CD4-positive, alpha-beta T cell treated with Interleukin-21 for 1 hour (primary cell): ENCODE data around the gene FMNL2.

ENCODE experiments used
- DNase-seq: peaks from one replicate; pipeline ENCODE4 v3.0.0-alpha.2; 2020

The FMNL2 gene

DNA sequence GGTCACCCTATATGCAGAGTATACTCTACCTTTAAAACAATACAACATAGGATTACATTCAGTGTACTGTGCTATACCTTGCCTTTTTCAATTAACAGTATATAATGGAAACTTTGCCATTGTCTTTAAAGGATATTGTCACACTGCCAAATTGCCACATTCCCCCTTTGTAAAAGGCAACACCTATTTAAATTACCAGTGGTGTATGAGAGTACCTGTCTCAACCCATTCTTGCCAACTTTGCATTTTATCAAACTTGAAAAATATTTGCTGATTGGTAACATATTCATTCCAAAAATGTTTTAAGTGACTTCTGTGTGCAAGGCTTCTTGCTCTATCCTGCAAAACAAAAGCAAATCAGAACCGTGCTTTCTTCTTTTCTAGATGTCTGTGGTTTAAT, 92.9 kb downstream of the FMNL2 start:
- no peak for DNase-seq

- no peak for DNase-seq
These were observed 94.0 kb downstream of the FMNL2 start for GRCh38 chr2:152428800-152429582.

DNA sequence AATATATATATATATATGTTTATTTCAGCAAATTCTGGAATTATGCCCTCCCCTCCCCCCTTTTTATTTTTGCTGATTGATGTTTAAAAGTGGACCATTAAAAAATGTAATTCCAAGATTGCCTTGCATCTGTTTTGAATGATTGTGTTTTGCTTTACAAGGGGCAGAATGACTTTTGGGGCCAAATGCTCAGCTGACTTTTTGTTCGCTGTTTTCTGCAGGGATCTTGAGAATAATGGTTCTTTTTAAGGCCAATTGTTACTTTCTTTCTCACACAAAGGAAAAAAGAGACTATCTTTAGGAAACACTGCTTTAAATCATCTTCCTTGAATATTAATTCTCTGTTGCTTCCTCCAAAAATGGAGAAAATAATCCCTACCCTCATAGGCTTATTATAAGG, 95.9 kb downstream of the FMNL2 start:
- DNase-seq: no peak

- DNase-seq: no peak
These were observed 96.6 kb downstream of the FMNL2 start for GRCh38 chr2:152431370-152432098.

DNA sequence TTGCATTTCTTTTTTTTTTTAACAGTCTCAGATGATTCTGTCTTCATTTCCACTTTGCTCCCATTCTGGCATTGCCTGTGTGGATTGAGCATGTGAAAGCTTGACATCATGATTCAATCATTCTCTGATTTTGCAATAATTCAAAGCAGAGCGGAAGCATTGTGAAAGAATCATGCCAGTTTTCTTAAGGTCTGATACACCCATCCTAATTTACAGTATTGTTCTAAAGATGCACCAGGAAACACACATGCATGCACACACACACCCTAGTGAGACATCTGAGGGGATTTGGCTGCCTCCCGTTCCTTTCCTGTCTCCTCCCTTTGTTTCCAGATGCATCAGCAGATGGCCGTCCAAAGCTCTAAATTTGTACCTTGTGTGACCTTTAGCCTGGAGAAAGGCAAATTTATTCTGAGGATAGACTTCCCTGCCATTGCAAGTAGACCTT, 97.3 kb downstream of the FMNL2 start:
- DNase-seq: no peak

DNA sequence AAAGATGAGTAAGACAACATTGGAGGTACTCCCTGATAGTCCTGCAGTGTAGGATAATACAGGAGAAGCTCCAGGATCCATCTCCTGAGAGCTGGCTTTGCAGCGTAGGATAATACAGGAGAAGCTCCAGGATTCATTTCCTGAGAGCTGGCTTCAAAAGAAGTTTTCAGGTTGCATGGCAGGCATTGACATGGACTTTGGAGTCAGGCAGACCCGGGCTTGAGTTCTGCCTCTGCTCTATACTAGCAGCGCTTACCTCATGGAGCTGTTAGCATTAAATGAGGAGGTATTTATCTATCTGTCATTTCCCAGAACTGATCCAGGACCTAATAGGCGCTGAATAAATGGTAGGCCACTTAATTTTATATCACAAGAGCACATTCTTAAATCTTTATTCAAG, 97.8 kb downstream of the FMNL2 start:
- DNase-seq: no peak

- no peak for DNase-seq
These were observed 98.3 kb downstream of the FMNL2 start for GRCh38 chr2:152433289-152433688.

DNA sequence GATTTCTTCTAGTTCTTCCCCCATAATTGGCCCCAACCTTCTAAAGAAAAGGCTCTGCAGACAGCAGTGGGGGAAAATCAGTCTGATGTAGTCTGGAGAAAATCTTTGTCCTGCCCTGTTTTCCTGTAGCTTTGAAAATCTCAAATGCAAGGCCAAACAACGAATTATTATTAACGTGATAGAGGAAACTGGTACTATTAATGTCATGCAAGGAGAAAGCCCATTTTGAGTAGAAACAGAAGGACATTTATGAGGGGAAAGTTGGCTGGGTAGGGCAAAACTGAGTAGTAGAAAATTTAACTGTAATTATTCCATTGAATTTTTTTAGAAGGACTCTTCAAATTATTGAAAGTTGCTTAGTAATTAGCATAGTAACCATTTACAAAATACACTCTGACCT, 98.8 kb downstream of the FMNL2 start:
- no peak for DNase-seq

DNA sequence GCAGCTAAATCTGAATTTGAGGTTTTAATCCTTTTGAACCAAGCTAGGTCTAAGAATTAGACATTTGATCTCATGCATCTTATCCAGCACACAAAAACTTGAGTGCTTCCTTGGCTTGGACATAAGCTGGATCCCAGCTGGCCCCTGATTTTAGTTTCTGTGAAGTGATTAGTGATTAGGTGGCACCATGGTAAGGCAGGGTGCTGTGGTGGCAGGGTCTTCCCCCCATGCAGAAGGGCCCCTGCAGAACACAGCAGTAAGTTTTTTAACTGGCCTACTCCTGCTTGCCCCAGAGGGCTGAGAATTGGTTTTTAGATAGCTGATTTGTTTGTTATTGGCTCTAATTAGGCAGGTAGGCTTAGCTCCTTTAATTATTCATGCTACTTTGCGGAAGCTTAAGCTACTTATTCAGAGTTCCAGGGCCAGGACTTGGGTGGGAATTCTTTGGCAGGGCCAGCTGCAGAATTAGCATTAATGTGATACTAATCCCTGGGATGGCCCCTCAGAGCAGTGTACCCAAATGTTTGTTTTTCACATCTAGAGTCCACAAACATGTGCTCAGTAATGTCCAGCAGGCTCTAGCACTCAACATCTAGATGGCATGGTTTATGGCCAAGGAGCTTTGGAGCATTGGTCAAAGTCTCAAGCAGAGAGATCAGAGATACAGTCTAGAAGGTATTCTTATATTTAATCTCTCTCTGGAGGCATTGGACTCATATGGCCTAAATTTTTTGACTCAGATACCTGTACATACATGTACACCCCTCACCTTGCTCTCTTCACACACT, 99.6 kb downstream of the FMNL2 start:
- no peak for DNase-seq

DNA sequence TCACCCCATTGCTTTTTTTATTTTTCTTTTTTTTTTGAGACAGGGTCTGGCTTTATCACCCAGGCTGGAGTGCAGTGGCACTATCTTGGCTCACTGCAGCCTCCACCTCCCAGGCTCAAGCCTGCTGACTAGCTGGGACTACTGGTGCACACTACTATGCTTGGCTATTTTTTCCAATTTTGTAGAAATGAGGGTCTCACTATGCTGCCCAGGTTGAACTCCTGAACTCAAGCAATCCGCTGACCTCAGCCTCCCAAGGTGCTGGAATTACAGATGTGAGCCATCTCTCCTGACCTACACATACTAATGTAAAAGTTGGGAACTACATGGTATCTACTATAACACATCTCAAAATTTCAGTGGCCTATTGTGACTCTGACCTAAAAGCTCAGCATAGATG, 101.2 kb downstream of the FMNL2 start:
- DNase-seq: no peak

- DNase-seq: no peak
These were observed 102.5 kb downstream of the FMNL2 start for GRCh38 chr2:152437276-152438108.

DNA sequence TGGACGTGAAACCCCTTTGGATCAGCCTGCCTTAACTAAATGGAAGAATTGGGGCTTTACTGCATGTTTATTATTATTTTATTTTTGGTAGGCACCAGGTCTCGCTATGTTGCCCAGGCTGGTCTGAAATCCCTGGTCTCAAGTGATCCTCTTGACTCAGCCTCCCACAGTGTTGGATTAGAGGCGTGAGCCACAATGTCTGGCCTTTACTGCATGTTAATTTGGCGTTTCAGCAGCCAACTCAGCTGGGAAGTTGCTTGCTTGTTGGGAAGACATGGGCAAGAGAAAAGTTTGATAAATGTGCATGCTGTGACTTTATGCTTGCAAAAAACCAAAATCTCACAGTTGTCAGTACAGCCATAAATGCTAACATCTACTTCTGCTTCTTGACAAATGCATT, 105.1 kb downstream of the FMNL2 start:
- no peak for DNase-seq

DNA sequence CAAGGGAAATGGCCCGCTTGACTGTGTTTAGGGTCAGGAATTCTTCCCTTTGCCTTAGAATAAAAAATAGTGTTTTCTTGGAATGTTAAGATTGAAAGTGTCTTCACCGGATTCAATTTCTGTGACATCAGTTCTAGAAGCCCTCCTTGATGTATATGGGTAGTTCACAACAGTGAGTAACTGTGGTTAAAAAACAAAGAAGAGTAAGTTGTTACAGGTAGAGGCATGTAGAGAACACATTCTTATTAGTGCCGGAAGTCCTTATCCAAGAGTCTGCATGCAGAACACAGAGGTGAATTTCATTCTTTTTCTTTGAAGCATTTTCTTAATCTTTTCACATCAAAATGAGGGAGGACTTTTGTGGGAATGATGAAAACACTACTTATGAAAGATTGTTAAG, 105.5 kb downstream of the FMNL2 start:
- DNase-seq: no peak

DNA sequence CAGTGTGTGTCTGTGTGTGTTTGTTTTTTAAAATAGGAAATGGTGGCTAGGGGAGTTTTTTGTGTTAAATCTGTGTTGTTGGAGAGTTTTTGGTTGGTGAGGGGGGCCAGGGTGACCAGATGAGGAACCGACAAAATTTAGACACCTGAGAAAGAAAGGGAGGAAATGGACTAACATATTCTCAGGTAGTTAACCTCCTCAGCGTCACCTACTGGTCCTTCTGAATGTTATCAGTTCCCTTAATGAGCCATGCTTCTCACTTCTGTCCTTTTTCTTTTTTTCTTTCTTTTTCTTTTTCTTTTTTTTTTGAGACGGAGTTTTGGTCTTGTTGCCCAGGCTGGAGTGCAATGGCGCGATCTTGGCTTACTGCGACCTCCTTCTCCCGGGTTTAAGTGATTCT, 107.0 kb downstream of the FMNL2 start:
- DNase-seq: no peak

DNA sequence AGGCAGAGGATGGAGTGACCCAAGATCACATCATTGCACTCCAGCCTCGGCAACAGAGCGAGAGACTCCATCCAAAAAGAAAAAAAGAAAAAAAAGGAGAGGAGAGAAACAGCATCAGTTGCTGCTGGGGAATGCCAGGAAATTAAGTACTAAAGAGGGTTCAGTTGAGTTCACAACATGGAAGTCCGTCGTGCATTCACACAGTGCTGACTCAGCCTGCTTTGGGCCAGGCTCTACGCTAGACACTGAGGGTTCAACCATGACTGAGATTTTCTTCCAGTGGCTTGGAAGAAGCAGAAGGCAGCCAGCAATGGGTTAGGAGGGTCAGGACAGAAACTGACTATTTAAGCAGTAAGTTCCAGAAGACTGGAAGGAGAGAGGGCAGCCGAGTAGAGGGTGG, 108.8 kb downstream of the FMNL2 start:
- no peak for DNase-seq

- no peak for DNase-seq
These were observed 109.5 kb downstream of the FMNL2 start for GRCh38 chr2:152444448-152444847.

GRCh38 chr2:152445375-152445774, 110.4 kb downstream of the FMNL2 start:
- DNase-seq: no peak

DNA sequence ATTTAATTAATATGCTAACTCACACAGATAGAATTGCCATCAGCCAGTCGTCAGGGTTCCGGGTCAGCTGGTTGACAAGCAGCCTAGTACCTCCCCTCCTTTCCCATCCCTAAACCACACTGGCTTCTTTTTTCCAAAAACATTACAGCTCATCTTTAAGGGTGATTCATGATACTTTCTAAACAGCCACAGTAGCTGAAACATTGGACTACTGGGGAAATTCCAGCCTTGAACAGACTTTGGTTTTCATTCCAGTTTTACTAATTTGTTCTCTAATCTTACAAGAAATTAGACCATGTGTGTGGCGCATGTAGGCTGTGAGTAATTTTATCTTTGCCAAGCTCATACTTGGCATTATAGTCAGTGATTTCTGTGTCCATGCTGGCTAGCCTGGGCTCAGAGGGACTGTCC, 110.8 kb downstream of the FMNL2 start:
- DNase-seq: no peak

- DNase-seq: no peak
These were observed 111.2 kb downstream of the FMNL2 start for GRCh38 chr2:152446213-152446612.

- DNase-seq: no peak
These were observed 112.9 kb downstream of the FMNL2 start for GRCh38 chr2:152447897-152448296.

- DNase-seq: no peak
These were observed 113.6 kb downstream of the FMNL2 start for GRCh38 chr2:152448606-152449005.

DNA sequence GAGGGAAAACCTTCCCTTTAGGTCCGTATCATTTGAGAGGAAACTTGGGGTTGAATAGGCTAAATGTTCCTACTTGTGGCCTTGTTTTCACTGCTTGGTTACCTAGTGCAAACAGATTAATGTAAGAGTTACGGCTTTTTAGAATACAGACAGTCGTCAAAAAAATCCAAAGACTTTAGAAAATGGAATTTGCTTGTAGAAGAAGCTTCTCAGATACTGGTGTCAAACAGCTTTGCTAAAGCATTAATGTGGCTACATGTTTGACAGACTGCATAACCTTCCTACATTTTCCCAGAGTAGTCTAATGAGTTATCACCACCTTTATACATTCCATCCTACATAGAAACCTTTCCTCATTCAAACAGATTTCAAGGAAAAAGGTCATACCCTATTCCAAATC, 114.6 kb downstream of the FMNL2 start:
- DNase-seq: no peak

- DNase-seq: no peak
These were observed 115.2 kb downstream of the FMNL2 start for GRCh38 chr2:152450176-152450575.
